Activated CD4-positive, alpha-beta T cell treated with anti-CD3 and anti-CD28 coated beads, Interleukin-2, amount 50 U/mL, for 16 hours (primary cell): Measurements from ENCODE around the gene GPR155.
A peak's percentile ranks its signal among the peaks of the same experiment; 100 is the strongest.
"Not testable (repeated sequence)": the region's sequence is repeated elsewhere in the genome, so short reads cannot be mapped to it uniquely, and the experiment has no call there.

Experiments used
- DNase-seq: peaks from one replicate; pipeline ENCODE4 v3.0.0-alpha.2; 2020

Gene GPR155

GRCh38 chr2:174489520-174489919 lies 2.7 kb upstream of the GPR155 start:
- peak; percentile 14 for DNase-seq

- no peak for DNase-seq
Measured at GRCh38 chr2:174487820-174488162, 962 bp upstream of the GPR155 start.

GRCh38 chr2:174487108-174487819 lies 435 bp upstream of the GPR155 start:
- DNase-seq = peak; percentile 99

GRCh38 chr2:174485788-174486562 lies 854 bp downstream of the GPR155 start:
- DNase-seq = peak; percentile 20

GRCh38 chr2:174485045-174485444 lies 1.8 kb downstream of the GPR155 start:
- not testable (repeated sequence) for DNase-seq

GRCh38 chr2:174484573-174484972 lies 2.3 kb downstream of the GPR155 start:
- DNase-seq = peak; percentile 14

GRCh38 chr2:174482854-174483253 lies 4.0 kb downstream of the GPR155 start:
- DNase-seq = no peak

- DNase-seq = no peak
Measured at GRCh38 chr2:174477759-174478158, 9.1 kb downstream of the GPR155 start.

GRCh38 chr2:174473796-174474195 lies 13.0 kb downstream of the GPR155 start:
- no peak for DNase-seq

- DNase-seq = no peak
Measured at GRCh38 chr2:174465327-174465726, 21.5 kb downstream of the GPR155 start.

GRCh38 chr2:174461221-174461620 lies 25.6 kb downstream of the GPR155 start:
- no peak for DNase-seq

- no peak for DNase-seq
Measured at GRCh38 chr2:174454566-174454965, 32.3 kb downstream of the GPR155 start.

- no peak for DNase-seq
Measured at GRCh38 chr2:174450021-174450816, 36.6 kb downstream of the GPR155 start.

- DNase-seq = no peak
Measured at GRCh38 chr2:174449033-174449432, 37.8 kb downstream of the GPR155 start.

- DNase-seq = no peak
Measured at GRCh38 chr2:174446531-174446930, 40.3 kb downstream of the GPR155 start.

- no peak for DNase-seq
Measured at GRCh38 chr2:174445248-174445647, 41.6 kb downstream of the GPR155 start.

GRCh38 chr2:174444761-174445160 lies 42.1 kb downstream of the GPR155 start:
- DNase-seq = no peak

- DNase-seq = no peak
Measured at GRCh38 chr2:174442546-174443510, 44.0 kb downstream of the GPR155 start.

GRCh38 chr2:174439950-174440349 lies 46.9 kb downstream of the GPR155 start:
- DNase-seq = no peak

- no peak for DNase-seq
Measured at GRCh38 chr2:174439323-174439722, 47.5 kb downstream of the GPR155 start.

- DNase-seq = no peak
Measured at GRCh38 chr2:174438146-174438886, 48.5 kb downstream of the GPR155 start.

- DNase-seq = no peak
Measured at GRCh38 chr2:174436351-174436750, 50.5 kb downstream of the GPR155 start.
